Vagina (tissue), 2 donors: Measurements from ENCODE around the gene PDE7B. TPM values are rescaled to one million over a fixed set of nuclear protein-coding genes. Genes with fewer than 3 reads are reported as not detected.
"Not testable (repeated sequence)": the region's sequence is repeated elsewhere in the genome, so short reads cannot be mapped to it uniquely, and the experiment has no call there.

ENCODE experiments used
- DNase-seq, 2 donors: peaks; one replicate each; pipeline ENCODE4 v3.0.0-alpha.2; 2017; ENCODE audit errors: extremely low spot score in 2 of 2
- H3K27ac ChIP-seq: fragments of 200-600 bp; sonication (generic); one replicate; pipeline ENCODE4 v1.5.1; 2019
- H3K27me3 ChIP-seq: fragments of 200-600 bp; sonication (generic); one replicate; pipeline ENCODE4 v1.5.1; 2019
- H3K36me3 ChIP-seq, 2 donors: fragments of 200-600 bp; sonication (generic); one replicate each; pipeline ENCODE4 v1.5.1; 2017 to 2019
- H3K4me1 ChIP-seq: fragments of 200-600 bp; sonication (generic); one replicate; pipeline ENCODE4 v1.5.1; 2019
- H3K4me3 ChIP-seq, 2 donors: fragments of 200-600 bp; sonication (generic); 1 replicate in 1 of 2; 2 replicates in 1 of 2; pipeline ENCODE4 v1.5.1; 2016 to 2019
- H3K9me3 ChIP-seq: fragments of 200-600 bp; sonication (generic); one replicate; pipeline ENCODE4 v1.5.1; 2019
- CTCF ChIP-seq, 3 experiments: fragments of 450-650 bp in 2 of 3; fragments of 200-600 bp in 1 of 3; sonication (generic) in 1 of 3; IDR thresholded peaks; one replicate each; pipeline ENCODE4 v1.5.1; 2017 to 2019; ENCODE audit warnings: antibody characterized with exemption in 3 of 3, mild to moderate bottlenecking in 2 of 3, moderate library complexity in 2 of 3
- POLR2A ChIP-seq, 2 donors: fragments of 450-650 bp; IDR thresholded peaks; one replicate each; pipeline ENCODE4 v1.6.1; 2017; ENCODE audit warnings: antibody characterized with exemption in 2 of 2, mild to moderate bottlenecking in 2 of 2, moderate library complexity in 2 of 2
- POLR2AphosphoS5 ChIP-seq, 2 donors: sonication (generic); formaldehyde crosslinking; IDR thresholded peaks; one replicate each; pipeline ENCODE4 v1.9.0; 2017; ENCODE audit warnings: antibody characterized with exemption in 2 of 2, mild to moderate bottlenecking in 2 of 2, low read depth in 1 of 2; ENCODE audit not compliant: insufficient read depth in 1 of 2
- intact Hi-C: fragments of 100-400 bp; cut with DNase I; formaldehyde crosslinking; loops from one replicate; pipeline ENCODE4 v1.15.1; 2023
- total RNA-seq: library from RNA; depleted of rRNA; stranded (reverse); fragments of >200 nt; gene quantifications from one replicate; pipeline ENCODE4 v1.2.3, GENCODE V29; 2016

The PDE7B gene
- total RNA-seq, 1 donor from 2014 or later = 6.9 TPM

GRCh38 chr6:136134751-136135150 lies 283.2 kb downstream of the PDE7B start:
- Histone ChIP-seq H3K9me3 (no peaks in the 10 kb centered on the region), H3K27ac (no peak overlapping the region), H3K4me1 (no peaks in the 10 kb centered on the region), H3K27me3 (no peaks in the 10 kb centered on the region), H3K36me3 (no peaks in the 10 kb centered on the region), H3K4me3 (no peak overlapping the region)
- no peak for DNase-seq
- TF ChIP-seq POLR2AphosphoS5 (IDR thresholded peaks at IDR 0.05; ENCODE audit: insufficient read depth in 1 of 2, low read depth in 1 of 2) (no peak), POLR2A (IDR thresholded peaks at IDR 0.05) (no peak), CTCF (IDR thresholded peaks at IDR 0.05) (no peak)
- intact Hi-C loops = no loop called here

- Histone ChIP-seq H3K4me1 (no peaks in the 10 kb centered on the region), H3K4me3 (no peak overlapping the region), H3K27me3 (no peaks in the 10 kb centered on the region), H3K9me3 (no peaks in the 10 kb centered on the region), H3K27ac (no peak overlapping the region), H3K36me3 (no peaks in the 10 kb centered on the region)
- intact Hi-C loops = no loop called here
- no peak for TF ChIP-seq CTCF (IDR thresholded peaks at IDR 0.05)
- no peak for TF ChIP-seq POLR2A (IDR thresholded peaks at IDR 0.05)
- TF ChIP-seq POLR2AphosphoS5 (IDR thresholded peaks at IDR 0.05; ENCODE audit: insufficient read depth in 1 of 2, low read depth in 1 of 2) = no peak
- DNase-seq = no peak
Observed at GRCh38 chr6:136136274-136136673, 284.8 kb downstream of the PDE7B start.

GRCh38 chr6:136137008-136137692 lies 285.6 kb downstream of the PDE7B start:
- DNase-seq = no peak
- intact Hi-C loops = no loop called here
- no peak overlapping the region for H3K27ac ChIP-seq

DNA sequence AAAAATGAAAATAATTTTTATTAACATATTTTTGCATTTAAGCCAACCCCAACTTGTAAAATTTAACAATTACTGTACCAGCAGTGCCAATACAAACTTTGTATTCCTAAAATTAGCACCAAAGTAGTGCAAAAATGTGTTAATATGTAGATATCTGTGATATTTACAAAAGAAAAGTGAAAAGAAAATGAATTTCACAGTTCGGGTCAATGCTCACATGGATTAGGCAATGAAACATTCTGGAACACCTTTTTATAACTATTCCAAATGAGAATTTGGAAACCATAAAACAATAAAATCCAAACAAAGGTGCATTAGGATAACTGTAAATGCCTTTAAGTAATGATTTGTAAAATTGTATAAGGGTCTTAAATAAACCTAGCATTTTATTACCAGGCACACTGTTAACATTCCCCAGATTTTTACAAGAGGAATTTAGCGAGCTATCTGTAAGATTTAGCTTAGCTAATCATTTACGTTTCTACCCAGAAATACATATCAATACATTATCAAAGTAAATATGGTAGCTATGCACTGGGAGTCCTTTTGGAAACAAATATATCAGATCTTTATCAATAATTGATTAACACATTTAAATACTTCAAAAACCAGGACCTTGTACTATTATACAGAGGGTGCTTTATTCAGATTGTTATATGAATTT lies 286.4 kb downstream of the PDE7B start:
- Histone ChIP-seq H3K36me3 (no peaks in the 10 kb centered on the region), H3K9me3 (no peaks in the 10 kb centered on the region), H3K4me1 (no peaks in the 10 kb centered on the region), H3K4me3 (no peak overlapping the region), H3K27ac (no peak overlapping the region), H3K27me3 (no peaks in the 10 kb centered on the region)
- intact Hi-C loops = no loop called here
- DNase-seq = no peak
- no peak for TF ChIP-seq CTCF (IDR thresholded peaks at IDR 0.05)
- no peak for TF ChIP-seq POLR2AphosphoS5 (IDR thresholded peaks at IDR 0.05; ENCODE audit: insufficient read depth in 1 of 2, low read depth in 1 of 2)
- no peak for TF ChIP-seq POLR2A (IDR thresholded peaks at IDR 0.05)

More at GRCh38 chr6:136137008-136137692, 285.6 kb downstream of the PDE7B start:
- TF ChIP-seq CTCF (IDR thresholded peaks at IDR 0.05) (no peak), POLR2A (IDR thresholded peaks at IDR 0.05) (no peak)
- H3K4me3 ChIP-seq = no peak overlapping the region
- no peaks in the 10 kb centered on the region for H3K9me3 ChIP-seq
- H3K36me3 ChIP-seq = no peaks in the 10 kb centered on the region
- no peaks in the 10 kb centered on the region for H3K27me3 ChIP-seq
- H3K4me1 ChIP-seq = no peaks in the 10 kb centered on the region

GRCh38 chr6:136139111-136139510 lies 287.6 kb downstream of the PDE7B start:
- H3K27me3 ChIP-seq, H3K4me1 ChIP-seq, DNase-seq, H3K9me3 ChIP-seq, intact Hi-C loops, H3K27ac ChIP-seq, H3K36me3 ChIP-seq, H3K4me3 ChIP-seq: not testable (repeated sequence)
